Caki2 (cell line): ENCODE results near the gene PLAAT5. TPM values are rescaled to one million over a fixed set of nuclear protein-coding genes. Genes with fewer than 3 reads are reported as not detected.

ENCODE experiments used
- DNase-seq: peaks from one replicate; pipeline ENCODE4 v3.0.0-alpha.2; 2015; ENCODE audit warnings: low read depth
- in situ Hi-C: cut with HindIII; loops from 2 replicates; pipeline ENCODE4 v1.10.0; 2016; ENCODE audit warnings: low sequenced_read_pairs, low pct_unique_long_range_greater_than_20kb, mixed read lengths
- total RNA-seq: library from RNA; depleted of rRNA; stranded (reverse); fragments of >200 nt; shearing (Covaris generic); gene quantifications from 2 replicates; pipeline ENCODE4 v1.2.3, GENCODE V29; 2014; ENCODE audit warnings: low replicate concordance

PLAAT5 gene
- total RNA-seq, 1 experiment from 2014 or later = 2.3 TPM

- in situ Hi-C loops = no loop called here
- DNase-seq = no peak
Measured at GRCh38 chr11:63520606-63521170, 29.7 kb upstream of the PLAAT5 start.

GRCh38 chr11:63518548-63518947 is 27.6 kb upstream of the PLAAT5 start:
- in situ Hi-C loops = no loop called here
- no peak for DNase-seq

- no peak for DNase-seq
- in situ Hi-C loops = no loop called here
Measured at GRCh38 chr11:63517156-63517555, 26.2 kb upstream of the PLAAT5 start.

- no peak for DNase-seq
- in situ Hi-C loops = no loop called here
Measured at GRCh38 chr11:63516109-63516508, 25.1 kb upstream of the PLAAT5 start.

- no peak for DNase-seq
- in situ Hi-C loops = no loop called here
Measured at GRCh38 chr11:63512816-63513215, 21.8 kb upstream of the PLAAT5 start.

GRCh38 chr11:63511048-63511748 is 20.2 kb upstream of the PLAAT5 start:
- no peak for DNase-seq
- in situ Hi-C loops = no loop called here

- no peak for DNase-seq
Measured at GRCh38 chr11:63510360-63511047, 19.5 kb upstream of the PLAAT5 start.

GRCh38 chr11:63508745-63509144 is 17.8 kb upstream of the PLAAT5 start:
- DNase-seq = no peak
- in situ Hi-C loops = no loop called here

More at GRCh38 chr11:63510360-63511047, 19.5 kb upstream of the PLAAT5 start:
- in situ Hi-C loops = no loop called here

- in situ Hi-C loops = no loop called here
- DNase-seq = peak; percentile 22
Measured at GRCh38 chr11:63508009-63508408, 17.0 kb upstream of the PLAAT5 start.

GRCh38 chr11:63507511-63507910 is 16.5 kb upstream of the PLAAT5 start:
- in situ Hi-C loops = no loop called here
- no peak for DNase-seq

GRCh38 chr11:63506876-63507275 is 15.9 kb upstream of the PLAAT5 start:
- in situ Hi-C loops = no loop called here
- no peak for DNase-seq

GRCh38 chr11:63505857-63506528 is 15.0 kb upstream of the PLAAT5 start, which contains the start of gene LGALS12:
LGALS12 (plus strand) TSS chr11:63506084; CDS start chr11:63506459, 375 bp downstream.
- in situ Hi-C loops = no loop called here
- no peak for DNase-seq

- in situ Hi-C loops = no loop called here
- no peak for DNase-seq
Measured at GRCh38 chr11:63504933-63505586, 14.1 kb upstream of the PLAAT5 start.

- no peak for DNase-seq
- in situ Hi-C loops = no loop called here
Measured at GRCh38 chr11:63504054-63504453, 13.1 kb upstream of the PLAAT5 start.

- in situ Hi-C loops = no loop called here
- no peak for DNase-seq
Measured at GRCh38 chr11:63503492-63503891, 12.5 kb upstream of the PLAAT5 start.

GRCh38 chr11:63502252-63502820 is 11.4 kb upstream of the PLAAT5 start:
- no peak for DNase-seq
- in situ Hi-C loops = no loop called here

GRCh38 chr11:63501236-63501635 is 10.3 kb upstream of the PLAAT5 start:
- no peak for DNase-seq
- in situ Hi-C loops = no loop called here

- no peak for DNase-seq
- in situ Hi-C loops = no loop called here
Measured at GRCh38 chr11:63499874-63500273, 8.9 kb upstream of the PLAAT5 start.
